ENCODE data around the gene HDDC2.

HDDC2 gene

GRCh38 chr6:125228981-125229479 is 72.7 kb downstream of the HDDC2 start:
- no peaks in the 10 kb centered on the region for H3K36me3 ChIP-seq (ENCODE audit: low read length)

GRCh38 chr6:125227244-125227643 is 74.5 kb downstream of the HDDC2 start:
- H3K9me3 ChIP-seq (ENCODE audit: insufficient read depth, low read length), result no peaks in the 10 kb centered on the region
- no peaks in the 10 kb centered on the region for H3K27me3 ChIP-seq (ENCODE audit: low read length)
- H3K79me2 ChIP-seq (ENCODE audit: insufficient read depth, low read length), result no peaks in the 10 kb centered on the region
- H3K36me3 ChIP-seq (ENCODE audit: low read length), result no peaks in the 10 kb centered on the region
- TF ChIP-seq CTCF (IDR thresholded peaks at IDR 0.05; ENCODE audit: insufficient read depth, low read length, poor library complexity, severe bottlenecking) (no peak), EZH2phosphoT487 (conservative IDR thresholded peaks at IDR 0.05; ENCODE audit: low read length) (no peak)
- no peaks in the 10 kb centered on the region for H3F3A ChIP-seq (ENCODE audit: insufficient read depth)
- no peak overlapping the region for H3K27ac ChIP-seq (ENCODE audit: low read depth, low read length)
- H3K4me3 ChIP-seq (ENCODE audit: insufficient read depth, low read length, poor library complexity, severe bottlenecking), result no peak overlapping the region
- H2AFZ ChIP-seq (ENCODE audit: low read depth, low read length, severe bottlenecking), result no peak overlapping the region
- H3K4me2 ChIP-seq (ENCODE audit: low read depth, low read length, poor library complexity, severe bottlenecking), result no peak overlapping the region
- H3K9me2 ChIP-seq (replicated peaks; ENCODE audit: insufficient read depth, low read length), result no peaks in the 10 kb centered on the region
- no peak overlapping the region for H3K9ac ChIP-seq (ENCODE audit: low read length)
- no peaks in the 10 kb centered on the region for H4K20me1 ChIP-seq (ENCODE audit: low read depth, low read length)

More at GRCh38 chr6:125228981-125229479, 72.7 kb downstream of the HDDC2 start:
- Histone ChIP-seq H3K27ac (ENCODE audit: low read depth, low read length) (no peak overlapping the region), H3K79me2 (ENCODE audit: insufficient read depth, low read length) (no peaks in the 10 kb centered on the region), H3F3A (ENCODE audit: insufficient read depth) (no peaks in the 10 kb centered on the region), H3K9me3 (ENCODE audit: insufficient read depth, low read length) (no peaks in the 10 kb centered on the region), H3K9ac (ENCODE audit: low read length) (no peak overlapping the region), H2AFZ (ENCODE audit: low read depth, low read length, severe bottlenecking) (no peak overlapping the region), H3K27me3 (ENCODE audit: low read length) (no peaks in the 10 kb centered on the region), H4K20me1 (ENCODE audit: low read depth, low read length) (no peaks in the 10 kb centered on the region), H3K4me3 (ENCODE audit: insufficient read depth, low read length, poor library complexity, severe bottlenecking) (no peak overlapping the region), H3K4me2 (ENCODE audit: low read depth, low read length, poor library complexity, severe bottlenecking) (no peak overlapping the region), H3K9me2 (replicated peaks; ENCODE audit: insufficient read depth, low read length) (no peaks in the 10 kb centered on the region)
- TF ChIP-seq EZH2phosphoT487 (conservative IDR thresholded peaks at IDR 0.05; ENCODE audit: low read length) (no peak), CTCF (IDR thresholded peaks at IDR 0.05; ENCODE audit: insufficient read depth, low read length, poor library complexity, severe bottlenecking) (no peak)

Measured in SU-DHL-6 (cell line).